ENCODE data around the gene SVOPL.
"Not testable (repeated sequence)": the region's sequence is repeated elsewhere in the genome, so short reads cannot be mapped to it uniquely, and the experiment has no call there.

The SVOPL gene, protein sequence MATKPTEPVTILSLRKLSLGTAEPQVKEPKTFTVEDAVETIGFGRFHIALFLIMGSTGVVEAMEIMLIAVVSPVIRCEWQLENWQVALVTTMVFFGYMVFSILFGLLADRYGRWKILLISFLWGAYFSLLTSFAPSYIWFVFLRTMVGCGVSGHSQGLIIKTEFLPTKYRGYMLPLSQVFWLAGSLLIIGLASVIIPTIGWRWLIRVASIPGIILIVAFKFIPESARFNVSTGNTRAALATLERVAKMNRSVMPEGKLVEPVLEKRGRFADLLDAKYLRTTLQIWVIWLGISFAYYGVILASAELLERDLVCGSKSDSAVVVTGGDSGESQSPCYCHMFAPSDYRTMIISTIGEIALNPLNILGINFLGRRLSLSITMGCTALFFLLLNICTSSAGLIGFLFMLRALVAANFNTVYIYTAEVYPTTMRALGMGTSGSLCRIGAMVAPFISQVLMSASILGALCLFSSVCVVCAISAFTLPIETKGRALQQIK

DNA sequence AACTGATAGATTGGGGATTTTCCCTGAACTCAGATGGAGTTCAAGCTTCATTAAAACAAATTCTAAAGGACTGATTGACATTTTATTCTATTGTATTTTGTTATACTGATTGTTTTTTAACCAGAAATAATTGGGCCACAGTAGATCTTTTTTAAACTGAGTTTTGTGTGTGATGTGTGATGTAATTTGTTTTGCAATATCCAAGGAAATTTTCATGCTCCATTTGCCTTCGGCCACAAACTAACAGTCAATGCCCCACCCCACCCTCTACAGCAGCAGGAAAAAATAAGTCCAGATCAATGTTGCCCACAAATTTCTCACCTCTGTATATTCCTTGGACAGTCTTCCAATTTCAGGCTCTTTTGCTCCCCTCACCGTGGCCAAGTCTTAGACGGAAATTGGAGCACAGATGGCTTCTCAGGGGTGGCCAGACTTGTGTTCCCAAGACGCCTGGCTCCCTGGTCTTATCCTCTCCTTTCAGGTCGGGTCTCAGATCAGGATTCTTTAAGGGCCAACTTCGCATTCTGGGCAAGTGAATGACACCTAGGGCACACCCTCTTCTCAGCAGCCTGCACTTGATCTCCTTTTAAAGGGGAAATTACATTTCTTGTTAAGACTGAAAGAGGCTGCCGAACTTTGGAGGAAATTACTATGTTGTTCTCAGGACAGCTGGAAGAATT lies at the start of gene SVOPL:
SVOPL (minus strand) TSS at position 506 of the 680 bp plus-strand sequence. CDS start 22,317 bp downstream, outside the sequence.
- no peak for DNase-seq (ENCODE audit: low read depth)

DNA sequence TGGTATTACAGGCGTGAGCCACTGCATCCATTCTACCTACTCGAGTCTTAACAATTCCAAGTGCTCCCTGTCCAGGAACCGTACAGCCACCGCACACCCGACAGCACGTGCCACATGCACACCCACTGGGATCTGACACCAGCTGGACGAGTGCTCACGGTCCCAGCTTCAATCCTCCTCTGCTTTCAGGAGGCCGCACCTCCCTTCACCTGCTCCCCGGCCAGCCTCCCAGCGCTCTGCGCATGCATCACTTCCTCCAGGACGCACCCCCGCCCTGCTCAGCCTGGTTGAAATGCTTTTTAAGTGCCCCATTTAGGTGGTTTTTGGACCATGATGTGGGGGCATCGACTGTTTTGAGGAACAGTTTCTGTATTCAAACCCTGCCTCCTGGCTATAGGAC lies 49.3 kb upstream of the SVOPL start:
- no peak for DNase-seq (ENCODE audit: low read depth)

DNA sequence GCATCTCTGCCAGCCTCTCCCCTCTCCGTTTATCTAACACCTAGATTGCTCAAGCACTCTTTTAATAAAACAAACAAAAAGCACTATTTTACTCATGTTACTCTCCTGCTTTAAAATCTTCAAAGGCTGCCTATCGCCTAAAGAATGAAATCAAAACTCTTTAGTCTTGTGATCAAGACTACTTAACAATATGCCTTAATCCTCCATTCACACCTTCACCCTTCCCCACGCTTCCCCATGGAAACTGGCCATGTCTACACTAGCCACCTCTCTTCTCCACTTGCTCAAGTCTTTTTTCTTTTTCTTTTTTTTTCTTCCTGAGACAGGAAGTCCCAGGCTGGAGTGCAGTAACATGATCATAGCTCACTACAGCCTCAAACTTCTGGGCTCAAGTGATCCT lies 48.8 kb upstream of the SVOPL start:
- no peak for DNase-seq (ENCODE audit: low read depth)

DNA sequence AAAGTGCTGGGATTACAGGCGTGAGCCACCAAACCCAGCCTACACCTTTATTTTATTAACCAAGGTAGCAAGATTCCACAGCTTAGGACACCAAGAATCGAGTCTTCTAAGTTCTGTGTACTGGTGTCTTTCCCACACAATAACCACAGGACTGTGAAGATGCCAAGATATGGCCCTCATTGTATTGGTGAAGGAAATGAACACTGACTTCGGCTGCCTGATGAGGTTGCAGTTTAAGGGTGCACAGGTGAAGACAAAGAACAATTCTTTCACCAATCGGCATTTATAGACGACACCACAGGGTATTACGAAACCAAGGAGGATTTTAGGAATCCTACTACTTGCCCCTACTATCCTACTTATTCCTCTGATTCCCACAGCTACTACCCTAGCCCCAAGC lies 47.5 kb upstream of the SVOPL start:
- DNase-seq (ENCODE audit: low read depth): no peak

DNA sequence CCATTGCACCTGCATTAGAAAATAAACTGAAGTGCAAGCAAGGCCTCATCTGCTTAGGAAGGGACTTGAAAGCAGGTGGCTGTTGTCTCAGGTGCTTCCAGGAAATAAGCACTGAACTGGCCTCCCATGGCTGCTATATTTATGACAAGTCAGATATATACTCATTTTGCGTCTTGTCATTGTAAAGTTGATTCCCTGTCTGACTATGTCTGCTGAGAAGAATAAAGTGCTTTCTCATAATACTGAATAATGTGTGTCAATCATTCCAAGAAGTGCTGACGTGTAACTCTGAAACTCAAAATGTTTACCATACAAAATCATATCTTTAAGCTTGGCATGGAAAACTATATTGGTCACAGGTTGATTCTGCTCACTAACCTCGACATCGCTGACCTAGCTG lies 44.9 kb upstream of the SVOPL start:
- DNase-seq (ENCODE audit: low read depth): no peak

DNA sequence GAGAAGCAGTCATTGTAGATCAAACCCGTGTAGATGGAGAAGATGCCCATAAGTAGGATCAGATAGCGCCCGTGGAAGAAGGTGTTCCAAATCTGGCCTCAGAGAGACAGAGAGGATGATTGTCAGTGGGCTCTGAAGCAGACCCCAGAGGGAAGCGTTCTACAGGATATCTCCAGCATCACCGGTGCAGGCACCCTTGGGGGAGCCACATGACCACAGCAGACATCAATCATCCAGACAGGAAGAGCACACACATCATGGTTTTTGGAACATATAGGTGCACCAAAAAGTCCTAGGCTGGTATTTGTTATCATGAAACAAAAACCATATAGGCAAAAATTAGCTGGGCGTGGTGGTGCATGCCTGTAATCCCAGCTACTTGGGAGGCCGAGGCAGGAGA lies 44.0 kb upstream of the SVOPL start:
- DNase-seq (ENCODE audit: low read depth): no peak

DNA sequence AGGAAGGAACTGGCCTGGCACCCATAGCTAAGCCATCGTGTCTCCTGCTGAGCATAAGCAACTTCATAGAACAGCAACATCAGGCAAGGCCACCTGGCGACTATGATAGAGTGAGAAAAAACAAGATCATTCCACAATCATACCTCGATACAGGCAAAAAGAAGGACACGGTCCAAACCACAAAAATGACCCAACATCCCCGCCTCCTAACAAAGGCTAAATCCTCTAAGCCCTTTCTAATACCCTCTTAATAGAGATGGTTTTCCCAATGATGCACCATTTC lies 40.2 kb upstream of the SVOPL start:
- DNase-seq (ENCODE audit: low read depth): no peak

DNA sequence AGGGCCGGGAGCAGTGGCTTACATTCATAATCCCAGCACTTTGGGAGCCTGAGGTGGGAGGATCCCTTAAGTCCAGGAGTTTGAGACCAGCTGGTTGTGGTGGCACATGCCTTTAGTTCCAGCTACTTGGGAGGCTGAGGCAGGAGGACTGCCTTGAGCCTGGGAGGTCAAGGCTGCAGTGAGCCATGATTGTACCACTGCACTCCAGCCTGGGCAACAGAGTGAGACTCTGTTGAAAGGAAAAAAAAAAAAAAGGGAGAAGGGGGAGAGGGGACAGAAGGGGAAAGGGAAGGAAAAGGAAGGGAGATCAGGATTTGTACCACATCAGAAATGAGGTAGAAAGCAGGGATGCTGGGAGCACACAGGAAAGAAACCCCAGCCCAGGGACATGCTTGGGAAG lies 38.7 kb upstream of the SVOPL start:
- DNase-seq (ENCODE audit: low read depth): no peak

DNA sequence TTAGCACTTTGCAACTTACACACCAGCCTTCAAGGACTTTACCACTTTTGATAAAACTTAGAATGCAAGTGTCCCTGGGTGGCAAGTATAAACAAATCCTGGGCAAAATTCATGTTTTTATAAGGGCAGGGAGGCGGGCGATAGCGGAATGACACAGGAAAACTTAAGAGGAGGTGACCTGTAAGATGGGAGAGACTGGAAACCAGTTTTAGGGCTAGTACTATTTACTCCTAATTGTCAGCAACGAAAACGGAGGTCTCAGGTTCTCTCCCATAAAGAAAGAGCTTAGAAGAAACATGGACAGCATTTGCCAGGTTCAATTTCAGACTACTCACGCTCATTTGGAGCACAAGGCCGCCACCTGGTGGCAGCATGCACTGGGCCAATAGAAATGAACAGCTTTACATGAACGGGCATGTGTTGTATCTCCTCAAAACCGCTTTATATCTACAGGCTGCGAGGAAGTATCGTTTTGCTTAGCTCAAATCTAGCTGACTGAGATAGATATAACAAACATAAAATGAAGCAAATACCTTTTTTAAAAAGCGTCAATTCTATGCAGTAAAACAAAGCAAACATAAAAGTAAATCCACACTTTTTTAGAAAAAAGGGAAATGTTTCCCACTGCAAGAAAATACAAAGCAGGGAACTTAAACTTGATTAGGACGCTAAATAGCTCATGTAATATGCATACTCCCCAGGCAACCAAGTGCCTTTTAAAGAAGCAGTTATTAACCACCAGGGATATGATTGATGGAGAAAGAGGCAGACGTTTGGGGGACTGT lies 37.6 kb upstream of the SVOPL start:
- peak; percentile 63 for DNase-seq (ENCODE audit: low read depth)

DNA sequence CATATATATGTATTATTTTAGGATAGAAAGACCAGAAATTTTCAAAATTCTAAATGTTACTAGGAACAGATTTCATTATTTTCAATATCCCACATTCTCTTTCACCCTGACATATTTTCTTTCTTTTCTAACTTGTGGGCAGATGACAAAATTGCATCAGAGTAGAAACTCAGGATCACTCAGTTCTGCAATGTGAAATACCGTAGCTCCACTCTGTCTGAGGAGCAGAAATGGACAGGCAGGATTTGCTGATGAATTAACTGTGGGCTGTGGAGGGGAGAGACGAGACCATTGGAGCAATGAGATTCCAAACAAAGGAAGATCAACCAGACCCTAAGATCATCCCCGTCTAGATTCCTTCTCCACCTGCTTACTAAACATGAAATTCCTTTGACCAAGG lies 37.0 kb upstream of the SVOPL start:
- DNase-seq (ENCODE audit: low read depth): no peak

DNA sequence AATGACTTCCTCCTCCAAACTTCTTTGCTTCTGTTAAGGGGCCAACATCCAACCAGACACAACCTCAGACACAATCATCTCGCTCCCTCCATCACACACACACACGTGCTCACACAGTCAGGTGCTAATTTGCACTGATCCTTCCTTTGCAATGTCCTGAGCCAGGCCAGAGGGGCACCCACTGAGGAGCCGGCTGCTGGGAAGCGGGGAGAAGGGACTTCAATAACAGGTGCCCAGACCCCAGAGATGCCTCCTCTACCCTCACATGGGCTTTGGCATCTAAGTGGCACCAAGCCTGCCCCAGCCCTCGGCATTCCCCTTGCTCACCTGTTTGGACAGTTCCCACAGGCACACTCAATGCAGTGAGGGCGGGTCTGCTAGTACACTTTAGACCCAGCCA lies 34.2 kb upstream of the SVOPL start:
- DNase-seq (ENCODE audit: low read depth): no peak

DNA sequence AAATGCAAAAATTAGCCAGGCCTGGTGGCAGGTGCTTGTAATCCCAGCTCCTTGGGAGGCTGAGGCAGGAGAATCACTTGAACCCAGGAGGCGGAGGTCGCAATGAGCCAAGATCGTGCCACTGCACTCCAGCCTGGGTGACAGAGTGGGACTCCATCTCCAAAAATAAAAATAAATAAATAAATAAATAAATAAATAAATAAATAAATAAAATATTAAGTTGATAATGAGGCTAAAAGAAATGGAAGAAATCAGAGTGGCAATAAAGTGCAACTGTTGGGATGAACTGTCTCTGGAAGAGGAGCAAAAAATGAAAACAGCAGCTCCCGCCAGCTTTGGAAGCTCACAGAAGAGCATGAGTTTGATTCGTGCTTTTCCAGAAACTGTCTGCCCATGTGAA lies 30.6 kb upstream of the SVOPL start:
- not testable (repeated sequence) for DNase-seq (ENCODE audit: low read depth)

DNA sequence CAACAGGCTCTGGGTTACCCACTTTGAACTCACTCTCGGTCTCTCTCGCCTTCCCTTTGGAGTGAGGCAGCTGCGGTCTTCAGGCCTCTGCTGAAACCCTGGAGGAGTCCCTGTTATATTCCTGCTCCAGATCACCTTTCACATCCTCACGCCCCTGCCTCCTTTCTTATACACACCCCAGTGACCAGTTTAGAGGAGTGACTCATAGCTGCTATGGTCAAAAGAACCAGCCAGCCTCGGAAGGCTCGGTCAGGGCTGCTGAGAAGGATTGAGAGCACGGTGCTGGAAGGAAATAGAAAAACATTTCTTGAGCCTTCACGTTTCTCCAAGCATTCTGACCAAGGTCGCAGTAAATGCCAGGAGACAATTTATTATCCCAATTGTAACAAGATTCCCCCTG lies 28.3 kb upstream of the SVOPL start:
- no peak for DNase-seq (ENCODE audit: low read depth)

DNA sequence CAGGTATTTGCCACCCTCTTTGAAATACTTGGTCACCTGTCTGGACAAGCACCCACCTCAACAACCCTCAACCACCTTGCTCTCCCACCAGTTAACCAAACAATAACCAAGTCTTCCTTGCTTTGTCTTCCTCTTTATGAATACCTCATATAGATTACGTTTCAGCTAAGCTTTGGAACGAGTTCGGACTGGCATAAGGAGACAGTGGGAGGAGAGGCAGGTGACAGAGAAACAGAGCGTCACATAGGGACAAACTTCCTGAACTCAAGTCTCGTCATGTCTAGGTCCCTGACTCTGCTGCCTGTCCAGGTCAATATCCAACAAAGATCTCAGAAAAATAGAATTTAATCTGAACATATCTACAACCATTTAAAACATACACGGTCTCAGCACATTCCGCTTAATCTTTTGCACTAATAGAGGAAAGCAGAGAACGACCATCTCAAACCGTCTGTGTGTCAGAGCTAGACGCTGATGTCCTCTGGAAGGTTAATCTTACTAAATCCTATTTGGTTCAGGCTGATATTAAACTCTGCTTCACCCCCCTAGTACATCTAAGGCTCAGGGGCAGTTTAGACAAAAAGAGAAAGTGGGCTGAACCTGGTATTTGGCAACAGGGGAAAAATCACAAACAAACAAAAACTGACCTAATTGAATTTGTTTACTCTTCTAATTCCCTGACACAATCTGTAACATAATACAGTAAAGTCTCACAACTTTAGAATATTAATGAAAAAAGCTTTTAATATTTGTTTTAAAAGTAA lies 26.4 kb upstream of the SVOPL start:
- DNase-seq (ENCODE audit: low read depth): no peak

DNA sequence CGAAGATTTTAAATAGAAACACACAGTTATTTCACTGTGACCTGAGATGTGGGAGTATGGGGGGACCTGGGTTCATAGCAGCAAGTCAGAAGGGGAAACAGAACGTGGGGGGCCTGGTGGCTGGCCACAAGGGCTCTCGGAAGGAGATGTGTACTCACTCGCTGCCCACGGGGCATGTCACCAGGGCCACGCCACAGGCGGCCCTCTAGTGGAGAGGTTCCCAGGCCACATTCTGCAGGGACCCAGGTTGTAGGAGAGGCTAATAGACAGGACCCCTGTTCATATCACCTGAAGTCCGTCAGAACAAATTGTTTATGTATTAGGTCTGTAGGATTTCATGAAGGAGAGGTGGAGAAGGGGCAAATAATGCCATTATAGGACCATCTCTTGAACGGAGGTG lies 25.1 kb upstream of the SVOPL start:
- DNase-seq (ENCODE audit: low read depth): no peak

DNA sequence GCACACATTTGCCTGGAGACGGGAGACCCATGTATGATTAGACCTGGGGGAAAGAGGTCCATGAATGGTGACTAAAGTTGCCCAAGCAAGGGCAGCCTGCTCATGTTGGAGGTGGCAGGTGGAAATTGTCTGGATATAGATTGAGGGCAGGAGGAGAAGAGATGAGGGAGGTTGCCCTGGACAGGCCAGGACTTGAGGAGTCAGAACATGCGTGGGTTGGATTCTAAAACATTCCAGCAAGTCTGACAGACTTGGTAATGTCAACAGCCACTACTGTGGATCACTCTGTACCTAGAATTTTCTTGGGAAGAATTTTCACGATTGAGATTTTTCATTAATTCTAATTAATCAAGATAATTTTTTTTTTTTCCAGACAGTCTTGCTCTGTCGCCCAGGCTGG lies 19.1 kb upstream of the SVOPL start:
- DNase-seq (ENCODE audit: low read depth): no peak

DNA sequence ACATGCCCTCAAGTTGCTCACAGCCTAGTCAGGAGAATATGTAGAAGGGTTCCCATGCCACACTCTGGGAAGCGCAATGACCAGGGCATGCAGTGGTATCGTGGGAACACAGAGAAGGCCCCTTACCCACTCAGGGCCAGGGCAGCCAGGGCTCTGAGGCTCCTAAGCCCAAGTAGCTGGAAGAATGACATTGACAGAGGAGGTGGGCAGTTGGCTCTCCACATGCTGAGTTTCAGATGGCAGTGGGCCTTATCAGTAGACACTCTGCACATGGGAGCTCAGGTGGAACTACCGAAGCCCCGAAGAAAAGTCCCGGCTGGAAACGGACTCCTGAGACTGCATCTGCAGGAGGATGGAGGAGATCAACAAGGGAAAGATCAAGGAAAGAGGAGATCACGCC lies 15.7 kb upstream of the SVOPL start:
- DNase-seq (ENCODE audit: low read depth): no peak

DNA sequence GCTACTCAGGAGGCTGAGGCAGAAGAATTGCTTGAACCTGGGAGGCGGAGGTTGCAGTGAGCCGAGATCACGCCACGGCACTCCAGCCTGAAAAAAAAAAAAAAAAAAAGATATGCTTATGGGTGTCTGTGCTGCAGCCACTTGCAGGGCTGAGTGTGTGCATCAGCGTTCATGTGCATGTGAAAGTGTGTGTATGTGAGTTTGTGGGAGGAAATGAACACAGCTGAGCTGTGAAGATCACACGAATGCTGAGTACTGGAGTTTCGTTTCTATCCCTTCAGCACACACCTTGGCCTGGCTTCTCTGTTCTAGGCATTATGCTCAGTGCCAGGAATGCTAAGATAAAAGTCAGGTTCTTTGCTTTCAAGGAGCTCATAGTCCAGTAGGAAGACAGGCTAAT lies 12.0 kb upstream of the SVOPL start:
- no peak for DNase-seq (ENCODE audit: low read depth)

DNA sequence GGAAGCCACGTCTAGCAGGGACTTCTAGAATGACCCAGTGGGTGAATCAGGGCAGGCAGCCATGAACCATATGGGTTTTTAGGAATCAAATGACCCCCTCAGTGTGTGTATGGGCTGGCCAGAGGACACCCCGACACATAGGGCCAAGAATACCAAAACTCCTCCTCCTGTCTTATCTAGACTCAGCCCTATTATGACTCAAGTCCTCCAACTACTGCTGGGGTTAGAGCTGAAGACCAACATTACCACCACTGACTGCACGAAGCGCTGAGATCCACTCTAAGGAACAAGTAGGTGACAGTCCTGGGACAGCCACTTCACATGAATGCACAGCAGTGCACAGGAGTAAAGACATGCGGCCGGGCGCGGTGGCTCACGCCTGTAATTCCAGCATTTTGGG lies 11.5 kb upstream of the SVOPL start:
- no peak for DNase-seq (ENCODE audit: low read depth)

DNA sequence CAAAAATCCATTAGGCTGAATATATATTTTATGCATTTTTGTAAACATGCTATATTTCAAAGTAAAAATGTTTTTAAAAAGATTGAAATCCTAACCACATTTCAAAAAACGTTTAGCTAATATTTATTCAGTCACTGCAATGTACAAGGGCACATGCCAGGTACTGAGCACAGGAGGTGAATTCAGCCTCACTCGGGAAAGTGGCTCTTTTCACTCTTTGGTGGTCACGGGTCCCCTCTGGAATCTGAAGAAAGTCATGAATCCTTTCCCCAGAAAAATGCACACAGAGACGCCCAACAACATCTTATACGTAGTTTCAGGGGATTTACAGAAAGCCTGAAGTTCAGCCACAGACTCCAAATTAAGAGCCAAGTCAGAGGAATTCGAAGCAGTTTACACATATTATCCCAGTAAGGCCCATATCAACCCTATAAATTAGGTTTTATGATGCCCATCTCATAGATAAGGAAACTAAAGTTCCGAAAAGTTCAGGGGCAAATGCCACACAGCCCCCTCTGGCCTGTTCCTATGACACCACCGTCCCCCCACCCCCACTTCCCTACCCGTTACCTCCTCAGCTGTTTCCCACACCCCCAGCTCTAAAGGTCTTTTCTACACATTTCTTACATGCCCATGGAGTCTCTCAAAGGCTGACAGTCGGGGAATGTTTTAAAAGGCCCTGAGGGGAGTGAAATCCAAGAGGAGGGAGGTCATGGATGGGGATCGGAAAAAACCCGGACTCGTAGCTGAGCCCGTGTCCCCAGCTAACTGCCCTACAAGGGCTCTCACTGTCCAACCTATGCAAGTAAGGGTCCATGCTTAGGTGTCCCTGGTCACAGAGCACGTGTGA lies 9.6 kb upstream of the SVOPL start:
- no peak for DNase-seq (ENCODE audit: low read depth)

DNA sequence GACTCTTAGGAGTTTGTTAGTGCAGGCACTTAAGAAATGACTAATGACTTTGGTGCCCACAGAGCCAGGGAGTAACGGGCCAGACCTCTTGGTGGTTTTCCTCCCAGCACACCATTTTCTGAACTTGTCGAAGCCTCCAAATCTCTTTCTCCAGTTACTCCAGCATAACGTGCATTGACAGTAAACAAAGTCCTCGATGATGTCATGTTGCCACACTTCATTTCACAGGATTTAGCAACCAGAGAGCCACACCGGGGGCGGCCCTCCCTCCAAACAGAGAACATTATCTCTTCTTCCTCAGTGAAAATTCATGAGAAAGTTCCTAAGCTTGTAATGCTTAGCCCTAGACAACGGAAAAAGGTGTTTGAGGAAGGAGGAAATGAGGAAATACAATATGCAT lies 4.0 kb upstream of the SVOPL start:
- no peak for DNase-seq (ENCODE audit: low read depth)
